Mesodermal cell (in vitro differentiated cells): Measurements from ENCODE around the gene RAP1GAP2.
"Not testable (repeated sequence)": the region's sequence is repeated elsewhere in the genome, so short reads cannot be mapped to it uniquely, and the experiment has no call there.

Experiments used
- H3K27ac ChIP-seq: 2 replicates; pipeline ENCODE4 v1.7.0; 2013; ENCODE audit warnings: mild to moderate bottlenecking, low read depth, low read length, moderate library complexity; ENCODE audit not compliant: severe bottlenecking
- H3K36me3 ChIP-seq: 2 replicates; pipeline ENCODE4 v1.7.1; 2013; ENCODE audit warnings: mild to moderate bottlenecking, low read length, moderate library complexity; ENCODE audit not compliant: control insufficient read depth, insufficient read depth
- H3K4me1 ChIP-seq: one replicate; pipeline ENCODE4 v1.7.1; 2013; ENCODE audit warnings: mild to moderate bottlenecking, low read length; ENCODE audit not compliant: insufficient read depth, control insufficient read depth, poor library complexity, severe bottlenecking
- H3K4me3 ChIP-seq: 2 replicates; pipeline ENCODE4 v1.7.0; 2013; ENCODE audit warnings: low read length, control low read depth, mild to moderate bottlenecking; ENCODE audit not compliant: insufficient read depth, poor library complexity, severe bottlenecking; ENCODE audit errors: extremely low read depth
- H3K9me3 ChIP-seq: 2 replicates; pipeline ENCODE4 v1.7.1; 2013; ENCODE audit warnings: mild to moderate bottlenecking, low read length, moderate library complexity; ENCODE audit not compliant: control insufficient read depth
- WGBS, 2 experiments: methylation state at CpG; one replicate each; pipeline ENCODE4 v1.1.5; 2013; ENCODE audit warnings: missing lambda C conversion rate in 2 of 2; ENCODE audit not compliant: insufficient coverage in 2 of 2; 5-methylcytosine and 5-hydroxymethylcytosine counted together

The RAP1GAP2 gene

DNA sequence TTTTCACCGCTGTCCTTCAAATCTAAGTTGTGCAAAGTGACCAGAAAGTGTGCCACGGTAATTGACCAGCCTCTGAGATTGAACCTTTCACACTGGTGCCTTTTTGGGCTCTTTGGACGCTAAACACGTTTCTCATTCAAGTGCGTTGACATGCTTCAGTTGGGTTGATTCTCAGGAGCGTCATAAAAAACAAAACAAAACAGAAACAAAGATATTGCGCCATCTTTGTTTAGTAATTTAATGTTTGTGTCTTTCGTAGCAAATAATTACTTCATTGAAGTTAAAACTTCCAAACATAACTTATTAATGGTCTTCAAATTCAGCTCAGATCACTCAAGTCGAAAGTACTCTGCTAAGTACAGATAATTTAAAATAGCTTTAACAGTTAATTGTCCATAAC is 187.0 kb downstream of the RAP1GAP2 start:
- Histone ChIP-seq H3K36me3 (peaks cover 3% of the 10 kb centered on the region), H3K4me1 (peaks cover 6% of the 10 kb centered on the region), H3K4me3 (no peak overlapping the region), H3K27ac (no peak overlapping the region), H3K9me3 (no peaks in the 10 kb centered on the region)
- WGBS, 2 experiments, result 93 to 97% methylated on average over 3 to 4 of the region's 9 CpGs

DNA sequence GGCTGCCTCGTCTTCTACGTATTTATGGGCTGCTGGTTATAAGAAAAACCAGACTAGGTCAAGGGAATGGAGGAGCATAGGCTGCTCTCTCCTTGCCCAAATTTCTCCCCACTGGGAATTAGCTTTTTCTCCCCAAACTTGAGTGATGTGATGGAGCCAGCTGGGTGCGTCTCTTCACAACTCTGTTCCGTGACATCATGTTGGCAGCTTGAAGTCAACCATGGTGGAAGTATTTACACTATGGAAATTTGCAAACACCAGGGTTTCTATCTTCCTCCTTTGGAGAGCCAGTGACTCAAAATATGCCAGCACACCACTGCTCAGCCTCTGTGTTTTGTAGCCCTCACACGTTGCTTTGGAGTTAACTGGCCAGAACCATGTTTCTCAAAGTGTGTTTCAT is 189.1 kb downstream of the RAP1GAP2 start:
- Histone ChIP-seq H3K9me3 (no peaks in the 10 kb centered on the region), H3K27ac (no peak overlapping the region), H3K4me1 (peaks cover 6% of the 10 kb centered on the region), H3K4me3 (no peak overlapping the region), H3K36me3 (peaks cover 3% of the 10 kb centered on the region)
- 90 to 95% methylated on average over 3 of the region's 5 CpGs for WGBS, 2 experiments

DNA sequence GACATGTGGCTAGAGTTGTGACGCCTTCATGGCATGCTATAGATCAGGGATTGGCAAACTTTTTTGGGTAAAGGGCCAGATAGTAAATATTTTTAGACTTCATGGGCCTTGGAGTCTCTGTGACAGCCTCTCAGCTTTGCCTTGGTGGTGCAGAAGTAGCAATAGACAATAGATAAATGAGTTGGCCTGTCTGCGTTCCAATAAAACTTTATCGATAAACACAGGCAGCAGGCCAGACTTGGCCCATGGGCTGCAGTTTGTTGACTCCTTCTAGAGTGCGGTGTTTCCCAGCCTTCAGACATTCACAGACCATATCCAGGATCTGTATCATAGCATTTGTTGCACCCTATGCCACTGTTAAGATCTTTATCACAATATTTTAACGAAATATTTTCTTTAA is 190.7 kb downstream of the RAP1GAP2 start:
- H3K27ac ChIP-seq, result no peak overlapping the region
- H3K9me3 ChIP-seq, result no peaks in the 10 kb centered on the region
- H3K4me1 ChIP-seq, result peaks cover 6% of the 10 kb centered on the region
- 91 to 100% methylated on average over 4 of the region's 5 CpGs for WGBS, 2 experiments
- peaks cover 3% of the 10 kb centered on the region for H3K36me3 ChIP-seq
- no peak overlapping the region for H3K4me3 ChIP-seq

DNA sequence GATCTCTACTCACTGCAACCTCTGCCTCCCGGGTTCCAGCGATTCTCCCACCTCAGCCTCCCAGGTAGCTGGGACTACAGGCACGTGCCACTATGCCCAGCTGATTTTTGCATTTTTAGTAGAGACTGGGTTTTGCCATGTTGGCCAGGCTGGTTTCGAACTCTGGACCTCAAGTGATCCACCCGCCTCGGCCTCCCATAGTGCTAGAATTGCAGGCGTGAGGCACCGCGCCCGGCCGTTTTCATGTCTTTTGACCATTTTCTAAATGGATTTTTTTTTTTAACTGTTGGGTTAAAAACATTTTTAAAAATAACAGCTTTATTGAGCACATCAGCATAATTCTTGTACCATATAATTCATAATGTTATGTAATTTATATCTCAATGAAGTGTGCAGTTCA is 193.2 kb downstream of the RAP1GAP2 start:
- not testable (repeated sequence) for H3K4me3 ChIP-seq, H3K27ac ChIP-seq, H3K4me1 ChIP-seq, H3K9me3 ChIP-seq, H3K36me3 ChIP-seq
- WGBS, 2 experiments, result 88 to 89% methylated on average over 6 to 7 of the region's 11 CpGs

DNA sequence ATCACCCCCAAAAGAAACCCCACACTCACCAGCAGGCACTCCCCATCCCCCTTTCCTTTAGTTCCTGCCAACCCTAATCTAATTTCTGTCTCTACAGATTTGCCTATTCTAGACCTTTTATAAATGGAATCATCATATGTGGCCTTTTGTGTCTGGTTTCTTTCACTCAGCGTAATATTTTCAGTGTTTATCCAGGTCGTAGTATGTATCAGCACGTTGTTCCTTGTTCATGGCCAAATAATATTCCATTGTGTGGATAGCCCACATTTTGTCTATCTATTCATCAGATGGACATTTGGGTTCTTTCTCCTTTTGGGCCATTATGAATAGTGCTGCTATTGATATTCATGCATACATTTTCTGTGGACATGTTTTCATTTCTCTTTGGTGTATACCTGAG is 193.6 kb downstream of the RAP1GAP2 start:
- H3K4me3 ChIP-seq, result no peak overlapping the region
- H3K9me3 ChIP-seq, result no peaks in the 10 kb centered on the region
- H3K27ac ChIP-seq, result no peak overlapping the region
- no peaks in the 10 kb centered on the region for H3K4me1 ChIP-seq
- WGBS, 2 experiments, result 100% methylated on average over 1 to 3 of the region's 3 CpGs
- H3K36me3 ChIP-seq, result peaks cover 3% of the 10 kb centered on the region

DNA sequence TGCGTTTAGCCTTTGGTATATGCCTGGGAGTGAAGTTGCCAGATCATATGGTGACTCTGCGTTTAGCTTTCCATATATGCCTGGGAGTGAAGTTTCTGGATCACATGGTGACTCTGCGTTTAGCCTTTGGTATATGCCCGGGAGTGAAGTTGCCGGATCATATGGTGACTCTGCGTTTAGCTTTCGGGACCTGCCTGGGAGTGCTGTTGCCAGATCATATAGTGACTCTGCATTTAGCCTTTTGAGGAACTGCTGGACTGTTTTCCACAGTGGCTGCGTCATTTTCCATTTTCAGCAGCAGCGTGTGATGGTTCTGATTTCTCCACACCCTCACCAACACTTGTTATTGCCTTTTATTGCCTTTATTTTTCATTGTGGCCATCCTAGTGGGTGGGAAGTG is 194.2 kb downstream of the RAP1GAP2 start:
- H3K9me3 ChIP-seq, result no peaks in the 10 kb centered on the region
- H3K27ac ChIP-seq, result no peak overlapping the region
- no peak overlapping the region for H3K4me3 ChIP-seq
- WGBS, 2 experiments, result 91 to 94% methylated on average over 7 of the region's 9 CpGs
- H3K36me3 ChIP-seq, result no peaks in the 10 kb centered on the region
- peaks cover 3% of the 10 kb centered on the region for H3K4me1 ChIP-seq

DNA sequence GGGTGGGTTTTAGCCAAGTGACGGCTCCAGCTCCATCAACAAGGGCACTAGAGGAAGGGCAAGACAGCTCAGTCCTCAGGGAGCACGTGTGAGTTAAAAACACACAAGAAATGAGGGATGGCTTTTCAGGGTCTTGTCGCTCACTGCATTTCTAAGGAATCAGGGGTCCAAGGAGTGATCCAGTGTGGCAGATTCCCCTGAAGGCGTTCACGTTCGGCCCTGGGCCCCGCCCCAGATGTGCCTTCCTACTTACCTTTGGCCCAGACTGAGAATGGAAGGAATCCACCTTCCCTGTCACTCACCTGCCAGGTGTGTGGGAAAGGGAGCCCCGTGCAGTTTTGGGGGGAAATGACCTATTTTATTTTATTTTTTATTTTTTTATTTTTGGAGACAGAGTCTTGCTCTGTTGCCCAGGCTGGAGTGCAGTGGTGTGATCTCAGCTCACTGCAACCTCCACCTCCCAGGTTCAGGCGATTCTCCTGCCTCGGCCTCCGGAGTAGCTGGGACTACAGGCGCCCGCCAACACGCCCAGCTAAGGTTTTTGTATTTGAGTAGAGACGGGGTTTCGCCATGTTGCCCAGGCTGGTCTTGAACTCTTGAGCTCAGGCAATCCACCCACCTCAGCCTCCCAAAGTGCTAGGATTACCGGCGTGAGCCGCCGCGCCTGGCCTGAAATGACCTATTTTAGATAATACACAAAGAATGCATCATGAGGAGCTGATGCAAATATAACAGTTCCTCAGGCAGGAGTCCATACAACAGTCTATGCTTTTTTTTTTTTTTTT is 195.3 kb downstream of the RAP1GAP2 start:
- H3K27ac ChIP-seq, H3K4me1 ChIP-seq, H3K36me3 ChIP-seq, H3K4me3 ChIP-seq, H3K9me3 ChIP-seq: not testable (repeated sequence)
- 91 to 97% methylated on average over 8 to 15 of the region's 21 CpGs for WGBS, 2 experiments

DNA sequence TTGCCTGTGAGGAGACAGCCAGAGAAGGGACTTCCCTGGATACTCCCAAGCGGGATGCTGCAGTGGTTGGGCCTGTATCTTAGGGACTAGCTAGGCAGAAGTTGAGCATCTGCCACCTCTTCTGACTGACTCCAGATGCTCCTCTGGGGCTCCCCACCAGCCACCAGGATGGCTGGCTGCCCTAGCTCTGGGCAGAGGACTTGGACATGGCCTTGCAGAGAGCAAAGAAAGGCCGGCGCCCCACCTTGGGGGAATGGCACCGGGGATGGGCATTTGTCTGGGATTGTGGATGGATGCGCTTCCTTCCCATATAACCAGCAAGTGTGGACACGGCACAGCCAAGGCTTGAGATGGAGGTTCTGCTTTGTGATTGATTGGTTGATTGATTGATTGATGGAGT is 198.2 kb downstream of the RAP1GAP2 start:
- H3K9me3 ChIP-seq, result no peaks in the 10 kb centered on the region
- H3K4me3 ChIP-seq, result no peak overlapping the region
- H3K36me3 ChIP-seq, result peaks cover 7% of the 10 kb centered on the region
- WGBS, 2 experiments, result 90 to 100% methylated on average over 2 to 3 of the region's 6 CpGs
- H3K27ac ChIP-seq, result no peak overlapping the region
- H3K4me1 ChIP-seq, result peaks cover 19% of the 10 kb centered on the region

DNA sequence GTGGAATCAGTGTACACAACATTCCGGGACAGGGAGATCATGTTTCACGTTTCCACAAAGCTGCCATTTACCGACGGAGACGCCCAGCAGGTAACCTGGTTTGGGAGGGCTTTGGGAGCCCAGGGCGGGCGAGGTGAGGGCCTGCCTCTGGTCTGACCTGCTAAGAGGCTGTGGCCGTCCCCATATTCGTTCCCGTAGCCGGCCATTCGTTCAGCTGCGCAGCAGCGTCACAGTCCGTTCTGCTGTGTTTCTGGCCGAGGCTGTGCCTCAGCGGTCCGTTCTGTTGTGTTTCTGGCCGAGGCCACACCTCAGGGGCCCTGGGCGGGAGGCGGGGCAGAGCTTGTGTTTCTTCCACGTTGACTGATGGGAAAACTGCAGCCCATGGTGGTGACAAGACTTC is 199.1 kb downstream of the RAP1GAP2 start:
- H3K27ac ChIP-seq, result no peak overlapping the region
- H3K4me3 ChIP-seq, result no peak overlapping the region
- H3K4me1 ChIP-seq, result peaks cover 19% of the 10 kb centered on the region
- no peaks in the 10 kb centered on the region for H3K9me3 ChIP-seq
- H3K36me3 ChIP-seq, result peaks cover 7% of the 10 kb centered on the region
- WGBS, 2 experiments, result 84 to 87% methylated on average over 22 of the region's 22 CpGs

DNA sequence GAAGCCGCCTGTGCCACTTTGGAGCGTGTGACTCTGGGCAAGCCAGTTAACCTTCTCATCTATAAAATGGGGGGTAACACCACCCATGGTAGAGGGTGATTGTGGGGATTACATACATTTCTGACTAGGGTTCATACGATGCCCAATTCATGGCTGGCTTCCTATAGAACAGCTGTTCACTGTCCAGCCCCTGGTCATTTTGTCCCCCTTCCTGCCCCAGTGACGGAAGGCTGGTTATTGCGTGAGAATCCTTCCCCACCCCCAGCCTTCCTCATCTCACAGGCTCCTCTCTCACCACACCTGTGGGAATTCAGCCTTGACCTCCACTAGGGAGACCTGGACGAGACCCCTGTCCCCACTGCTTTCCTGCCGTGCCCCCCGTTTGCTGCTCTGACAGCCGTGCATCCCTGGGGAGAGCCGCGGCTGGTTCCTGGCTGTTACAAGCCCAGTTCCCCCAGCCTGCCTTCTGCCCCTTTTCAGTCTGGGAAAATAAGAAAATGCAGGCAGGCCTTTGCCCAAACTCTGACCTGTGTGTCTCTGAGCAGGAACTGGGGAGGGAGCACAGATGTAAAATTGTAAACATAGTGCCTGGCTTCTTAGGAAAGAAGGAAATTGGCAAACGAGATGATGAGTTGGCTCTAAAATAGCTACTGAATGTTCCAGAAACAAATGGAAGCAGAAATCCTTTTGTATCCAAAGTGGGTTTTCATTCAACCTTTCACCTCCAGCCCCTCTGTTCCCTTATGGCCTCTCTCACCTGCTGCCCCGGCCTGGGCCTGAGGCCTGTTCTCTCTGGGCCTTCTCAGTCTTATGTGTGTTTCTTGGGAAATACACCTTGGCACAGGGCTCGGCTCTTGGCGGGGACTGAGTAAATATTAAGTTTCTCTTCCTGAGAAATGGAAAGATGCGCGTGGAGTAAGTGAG is 199.9 kb downstream of the RAP1GAP2 start:
- Histone ChIP-seq H3K27ac (no peak overlapping the region), H3K9me3 (no peaks in the 10 kb centered on the region), H3K36me3 (peaks cover 7% of the 10 kb centered on the region), H3K4me3 (no peak overlapping the region), H3K4me1 (peaks cover 19% of the 10 kb centered on the region)
- WGBS, 2 experiments, result 94 to 97% methylated on average over 11 to 16 of the region's 17 CpGs
